Sigmoid colon (tissue), 3 donors: Measurements from ENCODE around the gene ZFAND6.

Experiments
- POLR2A ChIP-seq, 2 donors: fragments of 450-650 bp; IDR thresholded peaks; one replicate each; pipeline ENCODE4 v1.6.1; 2016; ENCODE audit warnings: antibody characterized with exemption in 2 of 2, mild to moderate bottlenecking in 2 of 2, moderate library complexity in 2 of 2
- TF ChIP-seq, protein P1 (sequence below), 4 experiments: fragments of 450-650 bp in 3 of 4; fragments of 200-600 bp in 1 of 4; IDR thresholded peaks; one replicate each; pipeline ENCODE4 v1.5.1; 2016 to 2019; ENCODE audit warnings: antibody characterized with exemption in 4 of 4, mild to moderate bottlenecking in 3 of 4, moderate library complexity in 2 of 4

DNA sequence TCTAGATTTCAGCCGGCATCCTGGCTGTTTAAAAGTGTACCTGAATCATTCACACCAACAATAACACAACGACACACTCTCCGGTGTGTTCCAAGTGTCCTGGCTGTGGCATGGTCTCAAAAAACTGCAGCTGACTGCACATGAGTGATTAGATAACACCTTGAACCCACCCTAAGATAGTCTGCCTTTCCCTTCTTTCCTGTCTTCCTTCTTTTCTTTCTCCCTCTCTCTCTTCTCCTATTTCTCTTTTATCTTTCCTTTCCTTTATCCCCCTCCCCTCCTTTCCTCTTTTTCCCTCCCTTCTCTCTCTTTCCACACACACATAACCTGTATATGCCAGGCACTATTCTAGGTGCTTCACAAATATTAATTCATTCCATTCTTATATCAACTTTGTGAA, 92.1 kb downstream of the ZFAND6 start:
- TF ChIP-seq POLR2A (IDR thresholded peaks at IDR 0.05): no peak
- TF ChIP-seq, protein P1, sequence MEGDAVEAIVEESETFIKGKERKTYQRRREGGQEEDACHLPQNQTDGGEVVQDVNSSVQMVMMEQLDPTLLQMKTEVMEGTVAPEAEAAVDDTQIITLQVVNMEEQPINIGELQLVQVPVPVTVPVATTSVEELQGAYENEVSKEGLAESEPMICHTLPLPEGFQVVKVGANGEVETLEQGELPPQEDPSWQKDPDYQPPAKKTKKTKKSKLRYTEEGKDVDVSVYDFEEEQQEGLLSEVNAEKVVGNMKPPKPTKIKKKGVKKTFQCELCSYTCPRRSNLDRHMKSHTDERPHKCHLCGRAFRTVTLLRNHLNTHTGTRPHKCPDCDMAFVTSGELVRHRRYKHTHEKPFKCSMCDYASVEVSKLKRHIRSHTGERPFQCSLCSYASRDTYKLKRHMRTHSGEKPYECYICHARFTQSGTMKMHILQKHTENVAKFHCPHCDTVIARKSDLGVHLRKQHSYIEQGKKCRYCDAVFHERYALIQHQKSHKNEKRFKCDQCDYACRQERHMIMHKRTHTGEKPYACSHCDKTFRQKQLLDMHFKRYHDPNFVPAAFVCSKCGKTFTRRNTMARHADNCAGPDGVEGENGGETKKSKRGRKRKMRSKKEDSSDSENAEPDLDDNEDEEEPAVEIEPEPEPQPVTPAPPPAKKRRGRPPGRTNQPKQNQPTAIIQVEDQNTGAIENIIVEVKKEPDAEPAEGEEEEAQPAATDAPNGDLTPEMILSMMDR (IDR thresholded peaks at IDR 0.05): no peak
